Stimulated activated CD4-positive, alpha-beta T cell treated with anti-CD3 and anti-CD28 coated beads, Interleukin-15, amount 100 ng/mL, for 48 hours (primary cell): ENCODE results near the gene S100A8.
"Not testable (repeated sequence)": the region's sequence is repeated elsewhere in the genome, so short reads cannot be mapped to it uniquely, and the experiment has no call there.

Experiments
- DNase-seq, 2 donors: peaks; one replicate each; pipeline ENCODE4 v3.0.0-alpha.2; 2020; ENCODE audit warnings: low read depth in 2 of 2

S100A8 gene

GRCh38 chr1:153390938-153391710 is at the start of gene S100A8:
S100A8 (minus strand) TSS chr1:153391073; CDS start chr1:153390535, 538 bp downstream.
- DNase-seq, result no peak

GRCh38 chr1:153439273-153439672 is 48.4 kb upstream of the S100A8 start:
- no peak for DNase-seq

GRCh38 chr1:153438599-153438998 is 47.7 kb upstream of the S100A8 start:
- DNase-seq, result no peak

- no peak for DNase-seq
Measured at GRCh38 chr1:153437236-153437635, 46.4 kb upstream of the S100A8 start.

GRCh38 chr1:153434746-153435455 is 44.0 kb upstream of the S100A8 start:
- DNase-seq, result no peak

- no peak for DNase-seq
Measured at GRCh38 chr1:153432874-153433681, 42.2 kb upstream of the S100A8 start.

GRCh38 chr1:153431928-153432327 is 41.1 kb upstream of the S100A8 start:
- DNase-seq, result no peak

GRCh38 chr1:153431427-153431826 is 40.6 kb upstream of the S100A8 start:
- DNase-seq, result no peak

GRCh38 chr1:153431002-153431401 is 40.1 kb upstream of the S100A8 start:
- DNase-seq, result no peak

GRCh38 chr1:153430561-153430960 is 39.7 kb upstream of the S100A8 start:
- no peak for DNase-seq

- no peak for DNase-seq
Measured at GRCh38 chr1:153430166-153430553, 39.3 kb upstream of the S100A8 start.

- DNase-seq, result no peak
Measured at GRCh38 chr1:153429266-153430165, 38.6 kb upstream of the S100A8 start.

GRCh38 chr1:153428791-153429190 is 37.9 kb upstream of the S100A8 start:
- DNase-seq, result no peak

- no peak for DNase-seq
Measured at GRCh38 chr1:153428073-153428638, 37.3 kb upstream of the S100A8 start.

GRCh38 chr1:153426809-153427208 is 35.9 kb upstream of the S100A8 start:
- DNase-seq, result no peak

GRCh38 chr1:153422450-153423068 is 31.7 kb upstream of the S100A8 start:
- peak; percentile 4 to 46 for DNase-seq

- no peak for DNase-seq
Measured at GRCh38 chr1:153420306-153420705, 29.4 kb upstream of the S100A8 start.

GRCh38 chr1:153419436-153419793 is 28.5 kb upstream of the S100A8 start:
- DNase-seq, result not testable (repeated sequence)

GRCh38 chr1:153418758-153419435 is 28.0 kb upstream of the S100A8 start:
- DNase-seq, result not testable (repeated sequence)
